ENCODE measurements around the gene CHRNE. TPM values are rescaled to one million over a fixed set of nuclear protein-coding genes. Genes with fewer than 3 reads are reported as not detected.

CHRNE gene
- total and polyA plus RNA-seq, 2 experiments from 2014 or later, result 0.24 to 1.2 TPM

DNA sequence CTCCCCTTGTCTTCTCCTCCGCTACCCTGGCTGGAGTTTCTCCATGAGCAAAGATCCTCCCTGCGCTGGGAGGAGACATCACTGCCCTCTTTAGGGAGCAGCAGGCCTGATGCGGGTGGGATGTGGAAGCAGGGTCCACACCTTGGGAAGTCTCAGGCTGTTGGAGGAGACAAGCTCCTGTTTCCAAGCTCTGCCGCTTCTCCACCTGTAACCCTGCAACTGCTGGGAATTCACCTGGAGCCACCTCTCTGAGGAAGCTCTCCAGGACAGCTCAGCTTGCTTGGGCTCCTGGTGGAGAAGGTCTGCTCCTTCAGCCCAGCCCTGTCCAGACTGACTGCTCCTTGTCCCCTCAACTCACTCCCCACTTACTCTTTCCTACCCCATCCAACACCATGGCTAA is 18.4 kb downstream of the CHRNE start (continued):
- TF ChIP-seq STAT1 (IDR thresholded peaks at IDR 0.05; ENCODE audit: unreplicated experiment), result no peak

DNA sequence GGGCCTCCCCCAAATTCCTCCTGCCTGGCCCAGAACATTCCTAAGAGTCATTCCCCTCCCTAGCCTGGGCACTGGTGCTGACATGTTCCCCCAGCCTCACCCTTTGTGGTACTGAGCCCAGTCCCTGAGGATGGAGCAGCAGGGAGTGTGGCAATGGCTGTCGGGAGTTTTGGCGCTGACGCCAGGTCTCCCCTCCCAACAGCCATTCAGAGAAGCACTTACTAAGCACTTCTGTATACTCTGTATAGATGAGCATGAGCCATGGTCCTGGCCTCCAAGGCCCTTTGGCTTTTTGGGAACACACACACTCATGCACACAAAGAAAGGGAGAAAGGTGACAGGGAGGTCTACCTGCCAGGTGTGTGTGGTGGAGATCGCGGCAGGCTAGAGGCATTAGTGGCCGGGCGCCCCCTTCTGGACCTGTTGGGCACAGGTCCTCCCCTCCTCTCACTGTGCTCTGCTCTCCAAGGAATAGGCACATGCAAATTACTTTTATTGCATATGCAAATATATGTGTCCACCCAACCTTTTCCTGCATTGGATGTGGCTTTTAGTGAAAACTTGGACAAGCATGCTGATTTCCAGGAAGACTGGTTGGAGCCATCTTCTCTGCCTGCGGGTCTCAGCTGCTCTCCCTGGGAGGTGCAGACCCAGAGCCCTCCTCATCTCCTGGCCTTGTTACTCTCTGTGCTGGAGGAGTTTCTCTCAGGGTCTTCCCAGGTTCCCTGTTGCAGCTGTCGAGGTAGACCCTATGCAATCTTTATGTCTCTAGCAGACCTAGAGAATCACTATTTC is 20.9 kb downstream of the CHRNE start:
- peak overlapping the region; percentile 51 for H3K27ac ChIP-seq (ENCODE audit: low read depth)
- H3K79me2 ChIP-seq (replicated peaks; ENCODE audit: insufficient read depth), result no peaks in the 10 kb centered on the region
- H3K4me3 ChIP-seq, result no peak overlapping the region
- no peak overlapping the region for H3K4me2 ChIP-seq
- H3K9me2 ChIP-seq (ENCODE audit: insufficient read depth), result no peaks in the 10 kb centered on the region
- peaks cover 3% of the 10 kb centered on the region; the same call in 1 of the 2 replicates for H3K36me3 ChIP-seq (ENCODE audit: insufficient read depth)
- peaks cover 13% of the 10 kb centered on the region for H3K27me3 Mint-ChIP-seq (ENCODE audit: insufficient read depth, low read depth, poor library complexity)
- DNase-seq (ENCODE audit: low spot score) (peak; percentile 93), ATAC-seq (peak; percentile 98)
- no peaks in the 10 kb centered on the region for H3K4me1 ChIP-seq (ENCODE audit: insufficient read depth)
- no peaks in the 10 kb centered on the region for H3K27me3 ChIP-seq (ENCODE audit: insufficient read depth)
- peaks cover 7% of the 10 kb centered on the region; the same call in 1 of the 2 replicates for H3F3A ChIP-seq (replicated peaks; ENCODE audit: low read depth)
- H3K36me3 Mint-ChIP-seq (ENCODE audit: low read depth), result peaks cover 32% of the 10 kb centered on the region
- no peak overlapping the region; the same call in 2 of the 3 replicates for H3K4me3 Mint-ChIP-seq
- no peak for TF ChIP-seq STAT1 (IDR thresholded peaks at IDR 0.05; ENCODE audit: unreplicated experiment)
- peak; percentile 28; the same call in 1 of the 2 replicates for TF ChIP-seq POLR2AphosphoS5 (IDR thresholded peaks at IDR 0.05; ENCODE audit: low read depth)
- TF ChIP-seq, protein P1, sequence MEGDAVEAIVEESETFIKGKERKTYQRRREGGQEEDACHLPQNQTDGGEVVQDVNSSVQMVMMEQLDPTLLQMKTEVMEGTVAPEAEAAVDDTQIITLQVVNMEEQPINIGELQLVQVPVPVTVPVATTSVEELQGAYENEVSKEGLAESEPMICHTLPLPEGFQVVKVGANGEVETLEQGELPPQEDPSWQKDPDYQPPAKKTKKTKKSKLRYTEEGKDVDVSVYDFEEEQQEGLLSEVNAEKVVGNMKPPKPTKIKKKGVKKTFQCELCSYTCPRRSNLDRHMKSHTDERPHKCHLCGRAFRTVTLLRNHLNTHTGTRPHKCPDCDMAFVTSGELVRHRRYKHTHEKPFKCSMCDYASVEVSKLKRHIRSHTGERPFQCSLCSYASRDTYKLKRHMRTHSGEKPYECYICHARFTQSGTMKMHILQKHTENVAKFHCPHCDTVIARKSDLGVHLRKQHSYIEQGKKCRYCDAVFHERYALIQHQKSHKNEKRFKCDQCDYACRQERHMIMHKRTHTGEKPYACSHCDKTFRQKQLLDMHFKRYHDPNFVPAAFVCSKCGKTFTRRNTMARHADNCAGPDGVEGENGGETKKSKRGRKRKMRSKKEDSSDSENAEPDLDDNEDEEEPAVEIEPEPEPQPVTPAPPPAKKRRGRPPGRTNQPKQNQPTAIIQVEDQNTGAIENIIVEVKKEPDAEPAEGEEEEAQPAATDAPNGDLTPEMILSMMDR (conservative IDR thresholded peaks at IDR 0.05; ENCODE audit: low read depth in 2 of 2), result peak; percentile 93 to 94
- H4K20me1 ChIP-seq (replicated peaks; ENCODE audit: insufficient read depth), result 0 out of 2 replicates have a peak, but pooled peaks cover 3% of the 10 kb centered on the region
- no peak overlapping the region for H2AFZ ChIP-seq
- no peaks in the 10 kb centered on the region for H3K9me3 Mint-ChIP-seq
- peaks cover 14% of the 10 kb centered on the region for H3K4me1 Mint-ChIP-seq
- no peak overlapping the region; the same call in 1 of the 2 replicates for H3K27ac Mint-ChIP-seq

DNA sequence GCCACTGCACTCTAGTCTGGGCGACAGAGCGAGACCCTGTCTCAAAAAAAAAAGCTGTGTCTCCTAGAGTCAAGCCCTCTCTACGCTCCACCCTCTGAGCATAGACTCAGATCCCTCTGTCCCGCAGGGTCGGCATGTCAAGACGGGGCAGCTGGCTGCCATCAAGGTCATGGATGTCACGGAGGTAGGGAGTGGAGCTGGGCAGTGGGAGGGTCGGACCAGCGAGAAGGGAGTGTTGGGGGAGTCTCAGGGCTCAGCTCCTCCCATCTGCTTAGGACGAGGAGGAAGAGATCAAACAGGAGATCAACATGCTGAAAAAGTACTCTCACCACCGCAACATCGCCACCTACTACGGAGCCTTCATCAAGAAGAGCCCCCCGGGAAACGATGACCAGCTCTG is 22.0 kb downstream of the CHRNE start:
- Histone ChIP-seq H2AFZ (no peak overlapping the region), H3K36me3 (ENCODE audit: insufficient read depth) (peaks cover 3% of the 10 kb centered on the region; the same call in 1 of the 2 replicates), H3K27ac (ENCODE audit: low read depth) (0 out of 2 replicates have a peak overlapping the region, but pooled peaks have one; percentile 39), H3K4me1 (ENCODE audit: insufficient read depth) (no peaks in the 10 kb centered on the region), H3K4me2 (no peak overlapping the region), H4K20me1 (replicated peaks; ENCODE audit: insufficient read depth) (0 out of 2 replicates have a peak, but pooled peaks cover 3% of the 10 kb centered on the region), H3K79me2 (replicated peaks; ENCODE audit: insufficient read depth) (no peaks in the 10 kb centered on the region), H3K9me2 (ENCODE audit: insufficient read depth) (no peaks in the 10 kb centered on the region), H3K4me3 (no peak overlapping the region), H3F3A (replicated peaks; ENCODE audit: low read depth) (peaks cover 7% of the 10 kb centered on the region; the same call in 1 of the 2 replicates), H3K27me3 (ENCODE audit: insufficient read depth) (no peaks in the 10 kb centered on the region)
- Mint-ChIP-seq H3K9me3 (no peaks in the 10 kb centered on the region), H3K36me3 (ENCODE audit: low read depth) (peaks cover 24% of the 10 kb centered on the region), H3K4me3 (no peak overlapping the region), H3K4me1 (peaks cover 14% of the 10 kb centered on the region), H3K27me3 (ENCODE audit: insufficient read depth, low read depth, poor library complexity) (peaks cover 10% of the 10 kb centered on the region), H3K27ac (no peak overlapping the region)
- DNase-seq (ENCODE audit: low spot score) (no peak), ATAC-seq (no peak)
- TF ChIP-seq, protein P2, sequence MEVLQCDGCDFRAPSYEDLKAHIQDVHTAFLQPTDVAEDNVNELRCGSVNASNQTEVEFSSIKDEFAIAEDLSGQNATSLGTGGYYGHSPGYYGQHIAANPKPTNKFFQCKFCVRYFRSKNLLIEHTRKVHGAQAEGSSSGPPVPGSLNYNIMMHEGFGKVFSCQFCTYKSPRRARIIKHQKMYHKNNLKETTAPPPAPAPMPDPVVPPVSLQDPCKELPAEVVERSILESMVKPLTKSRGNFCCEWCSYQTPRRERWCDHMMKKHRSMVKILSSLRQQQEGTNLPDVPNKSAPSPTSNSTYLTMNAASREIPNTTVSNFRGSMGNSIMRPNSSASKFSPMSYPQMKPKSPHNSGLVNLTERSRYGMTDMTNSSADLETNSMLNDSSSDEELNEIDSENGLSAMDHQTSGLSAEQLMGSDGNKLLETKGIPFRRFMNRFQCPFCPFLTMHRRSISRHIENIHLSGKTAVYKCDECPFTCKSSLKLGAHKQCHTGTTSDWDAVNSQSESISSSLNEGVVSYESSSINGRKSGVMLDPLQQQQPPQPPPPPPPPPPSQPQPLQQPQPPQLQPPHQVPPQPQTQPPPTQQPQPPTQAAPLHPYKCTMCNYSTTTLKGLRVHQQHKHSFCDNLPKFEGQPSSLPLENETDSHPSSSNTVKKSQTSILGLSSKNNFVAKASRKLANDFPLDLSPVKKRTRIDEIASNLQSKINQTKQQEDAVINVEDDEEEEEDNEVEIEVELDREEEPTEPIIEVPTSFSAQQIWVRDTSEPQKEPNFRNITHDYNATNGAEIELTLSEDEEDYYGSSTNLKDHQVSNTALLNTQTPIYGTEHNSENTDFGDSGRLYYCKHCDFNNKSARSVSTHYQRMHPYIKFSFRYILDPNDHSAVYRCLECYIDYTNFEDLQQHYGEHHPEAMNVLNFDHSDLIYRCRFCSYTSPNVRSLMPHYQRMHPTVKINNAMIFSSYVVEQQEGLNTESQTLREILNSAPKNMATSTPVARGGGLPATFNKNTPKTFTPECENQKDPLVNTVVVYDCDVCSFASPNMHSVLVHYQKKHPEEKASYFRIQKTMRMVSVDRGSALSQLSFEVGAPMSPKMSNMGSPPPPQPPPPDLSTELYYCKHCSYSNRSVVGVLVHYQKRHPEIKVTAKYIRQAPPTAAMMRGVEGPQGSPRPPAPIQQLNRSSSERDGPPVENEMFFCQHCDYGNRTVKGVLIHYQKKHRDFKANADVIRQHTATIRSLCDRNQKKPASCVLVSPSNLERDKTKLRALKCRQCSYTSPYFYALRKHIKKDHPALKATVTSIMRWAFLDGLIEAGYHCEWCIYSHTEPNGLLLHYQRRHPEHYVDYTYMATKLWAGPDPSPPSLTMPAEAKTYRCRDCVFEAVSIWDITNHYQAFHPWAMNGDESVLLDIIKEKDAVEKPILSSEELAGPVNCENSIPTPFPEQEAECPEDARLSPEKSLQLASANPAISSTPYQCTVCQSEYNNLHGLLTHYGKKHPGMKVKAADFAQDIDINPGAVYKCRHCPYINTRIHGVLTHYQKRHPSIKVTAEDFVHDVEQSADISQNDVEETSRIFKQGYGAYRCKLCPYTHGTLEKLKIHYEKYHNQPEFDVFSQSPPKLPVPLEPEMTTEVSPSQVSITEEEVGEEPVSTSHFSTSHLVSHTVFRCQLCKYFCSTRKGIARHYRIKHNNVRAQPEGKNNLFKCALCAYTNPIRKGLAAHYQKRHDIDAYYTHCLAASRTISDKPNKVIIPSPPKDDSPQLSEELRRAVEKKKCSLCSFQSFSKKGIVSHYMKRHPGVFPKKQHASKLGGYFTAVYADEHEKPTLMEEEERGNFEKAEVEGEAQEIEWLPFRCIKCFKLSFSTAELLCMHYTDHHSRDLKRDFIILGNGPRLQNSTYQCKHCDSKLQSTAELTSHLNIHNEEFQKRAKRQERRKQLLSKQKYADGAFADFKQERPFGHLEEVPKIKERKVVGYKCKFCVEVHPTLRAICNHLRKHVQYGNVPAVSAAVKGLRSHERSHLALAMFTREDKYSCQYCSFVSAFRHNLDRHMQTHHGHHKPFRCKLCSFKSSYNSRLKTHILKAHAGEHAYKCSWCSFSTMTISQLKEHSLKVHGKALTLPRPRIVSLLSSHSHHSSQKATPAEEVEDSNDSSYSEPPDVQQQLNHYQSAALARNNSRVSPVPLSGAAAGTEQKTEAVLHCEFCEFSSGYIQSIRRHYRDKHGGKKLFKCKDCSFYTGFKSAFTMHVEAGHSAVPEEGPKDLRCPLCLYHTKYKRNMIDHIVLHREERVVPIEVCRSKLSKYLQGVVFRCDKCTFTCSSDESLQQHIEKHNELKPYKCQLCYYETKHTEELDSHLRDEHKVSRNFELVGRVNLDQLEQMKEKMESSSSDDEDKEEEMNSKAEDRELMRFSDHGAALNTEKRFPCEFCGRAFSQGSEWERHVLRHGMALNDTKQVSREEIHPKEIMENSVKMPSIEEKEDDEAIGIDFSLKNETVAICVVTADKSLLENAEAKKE (CRISPR knock-in tag; IDR thresholded peaks at IDR 0.05), result no peak
- no peak for TF ChIP-seq JUNB (IDR thresholded peaks at IDR 0.05; ENCODE audit: unreplicated experiment)
- TF ChIP-seq POLR2AphosphoS5 (IDR thresholded peaks at IDR 0.05; ENCODE audit: low read depth), result no peak
- TF ChIP-seq, protein P3, sequence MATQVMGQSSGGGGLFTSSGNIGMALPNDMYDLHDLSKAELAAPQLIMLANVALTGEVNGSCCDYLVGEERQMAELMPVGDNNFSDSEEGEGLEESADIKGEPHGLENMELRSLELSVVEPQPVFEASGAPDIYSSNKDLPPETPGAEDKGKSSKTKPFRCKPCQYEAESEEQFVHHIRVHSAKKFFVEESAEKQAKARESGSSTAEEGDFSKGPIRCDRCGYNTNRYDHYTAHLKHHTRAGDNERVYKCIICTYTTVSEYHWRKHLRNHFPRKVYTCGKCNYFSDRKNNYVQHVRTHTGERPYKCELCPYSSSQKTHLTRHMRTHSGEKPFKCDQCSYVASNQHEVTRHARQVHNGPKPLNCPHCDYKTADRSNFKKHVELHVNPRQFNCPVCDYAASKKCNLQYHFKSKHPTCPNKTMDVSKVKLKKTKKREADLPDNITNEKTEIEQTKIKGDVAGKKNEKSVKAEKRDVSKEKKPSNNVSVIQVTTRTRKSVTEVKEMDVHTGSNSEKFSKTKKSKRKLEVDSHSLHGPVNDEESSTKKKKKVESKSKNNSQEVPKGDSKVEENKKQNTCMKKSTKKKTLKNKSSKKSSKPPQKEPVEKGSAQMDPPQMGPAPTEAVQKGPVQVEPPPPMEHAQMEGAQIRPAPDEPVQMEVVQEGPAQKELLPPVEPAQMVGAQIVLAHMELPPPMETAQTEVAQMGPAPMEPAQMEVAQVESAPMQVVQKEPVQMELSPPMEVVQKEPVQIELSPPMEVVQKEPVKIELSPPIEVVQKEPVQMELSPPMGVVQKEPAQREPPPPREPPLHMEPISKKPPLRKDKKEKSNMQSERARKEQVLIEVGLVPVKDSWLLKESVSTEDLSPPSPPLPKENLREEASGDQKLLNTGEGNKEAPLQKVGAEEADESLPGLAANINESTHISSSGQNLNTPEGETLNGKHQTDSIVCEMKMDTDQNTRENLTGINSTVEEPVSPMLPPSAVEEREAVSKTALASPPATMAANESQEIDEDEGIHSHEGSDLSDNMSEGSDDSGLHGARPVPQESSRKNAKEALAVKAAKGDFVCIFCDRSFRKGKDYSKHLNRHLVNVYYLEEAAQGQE (IDR thresholded peaks at IDR 0.05; ENCODE audit: unreplicated experiment), result no peak
